Activated T-helper 17 cell treated with anti-CD3 and anti-CD28 coated beads, Interleukin-2, amount 50 U/mL, for 72 hours (primary cell): Measurements from ENCODE around the gene OR10G3. TPM values are rescaled to one million over a fixed set of nuclear protein-coding genes. Genes with fewer than 3 reads are reported as not detected.

ENCODE experiments used
- ATAC-seq: fragments of 150-1000 bp; cut with Tn5 transposase; replicated peaks from 2 replicates; pipeline ENCODE4 v1.10.0; 2021; ENCODE audit warnings: mild to moderate bottlenecking, moderate library complexity
- H3K27ac Mint-ChIP-seq: one replicate; pipeline ENCODE4 v1.8.0; 2022; ENCODE audit warnings: mixed read lengths
- H3K27me3 Mint-ChIP-seq: one replicate; pipeline ENCODE4 v1.8.0; 2022; ENCODE audit warnings: mixed read lengths
- H3K36me3 Mint-ChIP-seq: one replicate; pipeline ENCODE4 v1.8.0; 2022; ENCODE audit warnings: low read depth, mild to moderate bottlenecking, mixed read lengths
- H3K4me1 Mint-ChIP-seq: one replicate; pipeline ENCODE4 v1.8.0; 2022; ENCODE audit warnings: mixed read lengths
- H3K4me3 Mint-ChIP-seq: one replicate; pipeline ENCODE4 v1.8.0; 2022; ENCODE audit warnings: mild to moderate bottlenecking, mixed read lengths
- H3K9me3 Mint-ChIP-seq: one replicate; pipeline ENCODE4 v1.8.0; 2022; ENCODE audit warnings: mixed read lengths
- total RNA-seq, 2 donors: library from RNA; stranded (reverse); gene quantifications; one replicate each; pipeline ENCODE4 v1.2.3, GENCODE V29; 2022

OR10G3 gene
- total RNA-seq, 2 donors from 2014 or later, result not detected

DNA sequence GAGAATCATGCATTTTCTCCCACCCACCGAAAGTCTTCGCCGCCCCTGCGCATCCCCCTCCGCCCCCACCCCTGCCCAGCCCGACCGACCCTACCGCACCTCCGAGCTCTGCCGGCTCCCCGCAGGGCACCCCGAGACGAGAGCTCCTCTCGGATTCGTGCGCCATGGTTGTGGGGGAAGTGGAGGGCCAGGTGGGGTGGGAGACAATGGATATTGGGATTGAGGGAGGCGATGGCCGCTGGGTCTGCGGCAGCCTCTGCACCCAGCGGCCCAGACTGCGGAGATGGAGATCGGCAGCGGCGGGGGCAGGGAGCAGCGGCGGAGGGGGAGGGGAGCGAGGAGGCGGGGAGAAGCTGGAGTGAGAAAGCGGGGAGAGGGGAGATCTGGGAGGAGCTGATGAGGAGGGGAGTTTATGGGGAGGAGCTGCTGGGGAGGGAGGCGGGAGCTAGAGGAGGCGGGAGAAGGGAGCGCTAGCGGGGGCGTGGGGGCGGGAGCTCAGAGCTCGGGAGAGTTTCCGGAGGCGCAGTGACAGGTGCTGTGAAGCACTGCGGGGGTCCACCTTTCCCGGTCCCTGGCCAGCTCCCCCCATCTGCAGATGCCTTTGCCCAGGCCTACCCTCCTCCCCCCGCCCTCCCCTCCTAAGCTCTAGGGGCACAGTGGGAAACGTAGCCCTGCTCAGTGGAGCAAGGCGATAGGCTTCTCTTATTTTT is 53.8 kb downstream of the OR10G3 start, which contains the start of gene SALL2:
SALL2 (minus strand) TSS at position 385 of the 710 bp plus-strand sequence; CDS start at position 166, 219 bp downstream.
- Mint-ChIP-seq H3K4me1 (peaks cover 5% of the 10 kb centered on the region), H3K4me3 (peak within 1 kb of the TSS; percentile 81), H3K27ac (peak within 1 kb of the TSS; percentile 69), H3K36me3 (no peaks in the 10 kb centered on the region), H3K9me3 (no peaks in the 10 kb centered on the region), H3K27me3 (no peaks in the 10 kb centered on the region)
- peak; percentile 92 for ATAC-seq

DNA sequence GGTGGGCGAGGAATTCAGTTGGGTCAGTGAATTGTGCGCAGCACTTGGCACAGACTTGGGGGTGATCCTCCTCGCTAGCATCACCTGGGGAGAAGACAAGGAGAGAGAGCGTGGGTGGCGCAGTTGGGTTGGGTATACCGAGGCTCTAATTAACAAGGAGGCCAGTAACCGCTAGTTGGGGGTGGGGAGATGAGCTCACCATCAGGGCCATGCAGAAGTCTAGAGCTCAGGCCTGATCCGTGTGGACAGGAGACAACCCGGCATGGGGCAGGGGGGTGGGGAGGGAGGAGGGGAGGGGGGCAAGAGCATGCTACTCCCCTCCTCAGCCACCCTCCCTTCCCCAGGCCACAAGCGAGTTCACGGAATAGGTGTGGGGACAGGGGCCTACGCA is 54.3 kb downstream of the OR10G3 start:
- Mint-ChIP-seq H3K4me3 (peak overlapping the region; percentile 81), H3K27me3 (no peaks in the 10 kb centered on the region), H3K4me1 (peaks cover 5% of the 10 kb centered on the region), H3K9me3 (no peaks in the 10 kb centered on the region), H3K36me3 (no peaks in the 10 kb centered on the region), H3K27ac (peak overlapping the region; percentile 69)
- peak; percentile 37 for ATAC-seq

GRCh38 chr14:21524575-21525490 is 55.0 kb downstream of the OR10G3 start:
- Mint-ChIP-seq H3K4me1 (peaks cover 5% of the 10 kb centered on the region), H3K4me3 (peak overlapping the region; percentile 81), H3K9me3 (no peaks in the 10 kb centered on the region), H3K27ac (peak overlapping the region; percentile 69), H3K36me3 (no peaks in the 10 kb centered on the region), H3K27me3 (no peaks in the 10 kb centered on the region)
- no peak for ATAC-seq

GRCh38 chr14:21523203-21523602 is 56.7 kb downstream of the OR10G3 start:
- Mint-ChIP-seq H3K4me3 (no peak overlapping the region), H3K27me3 (peaks cover 4% of the 10 kb centered on the region), H3K27ac (no peak overlapping the region), H3K9me3 (no peaks in the 10 kb centered on the region), H3K4me1 (peaks cover 5% of the 10 kb centered on the region), H3K36me3 (no peaks in the 10 kb centered on the region)
- no peak for ATAC-seq

DNA sequence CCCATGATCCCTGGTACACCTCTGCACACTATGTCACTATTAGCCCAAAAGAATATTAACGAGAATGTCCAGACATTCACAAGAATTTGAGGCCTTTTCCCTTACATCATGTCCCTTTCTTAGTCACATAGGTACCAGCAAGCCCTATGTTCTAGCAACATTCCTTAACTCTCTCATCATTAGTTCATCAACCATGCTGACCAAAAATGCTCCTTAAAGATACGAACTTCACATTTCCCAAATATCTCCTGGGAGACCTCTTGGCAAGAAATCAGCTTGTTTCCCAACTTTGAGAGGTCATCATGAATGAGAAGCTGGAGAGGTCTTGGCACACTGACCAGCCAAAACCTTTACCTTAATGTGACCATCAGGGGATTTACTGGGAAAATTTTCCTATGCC is 58.4 kb downstream of the OR10G3 start:
- no peak overlapping the region for H3K27ac Mint-ChIP-seq
- peaks cover 5% of the 10 kb centered on the region for H3K4me1 Mint-ChIP-seq
- H3K36me3 Mint-ChIP-seq, result no peaks in the 10 kb centered on the region
- ATAC-seq, result no peak
- no peaks in the 10 kb centered on the region for H3K9me3 Mint-ChIP-seq
- peaks cover 4% of the 10 kb centered on the region for H3K27me3 Mint-ChIP-seq
- no peak overlapping the region for H3K4me3 Mint-ChIP-seq

GRCh38 chr14:21520767-21521166 is 59.1 kb downstream of the OR10G3 start:
- Mint-ChIP-seq H3K4me3 (no peak overlapping the region), H3K4me1 (peaks cover 5% of the 10 kb centered on the region), H3K9me3 (no peaks in the 10 kb centered on the region), H3K27ac (no peak overlapping the region), H3K27me3 (peaks cover 8% of the 10 kb centered on the region), H3K36me3 (no peaks in the 10 kb centered on the region)
- ATAC-seq, result no peak

DNA sequence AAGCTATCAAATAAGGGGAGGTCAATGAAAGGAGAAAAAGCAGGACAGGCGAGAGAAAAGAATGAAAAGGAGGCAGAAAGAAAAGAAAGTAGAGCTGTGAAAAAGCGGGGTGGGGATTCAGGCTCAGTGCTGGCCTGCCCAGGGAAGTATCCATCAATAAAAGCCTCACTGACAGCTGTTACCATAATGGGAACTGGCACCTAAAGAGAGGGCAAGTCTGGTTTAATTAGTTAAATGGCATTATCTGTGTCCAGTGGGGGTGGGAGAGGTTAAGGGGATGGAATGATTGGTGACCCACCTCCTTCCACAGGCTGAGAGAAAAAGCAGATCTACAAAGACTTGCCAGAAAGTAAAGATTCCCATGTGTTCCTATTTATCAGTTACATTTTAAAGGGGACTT is 61.2 kb downstream of the OR10G3 start:
- H3K27ac Mint-ChIP-seq, result no peak overlapping the region
- peaks cover 8% of the 10 kb centered on the region for H3K27me3 Mint-ChIP-seq
- no peaks in the 10 kb centered on the region for H3K36me3 Mint-ChIP-seq
- no peaks in the 10 kb centered on the region for H3K9me3 Mint-ChIP-seq
- H3K4me1 Mint-ChIP-seq, result no peaks in the 10 kb centered on the region
- ATAC-seq, result no peak
- no peak overlapping the region for H3K4me3 Mint-ChIP-seq

Other genes with a start within 250 kb of the OR10G3 start
- 100 to 1,000 TPM; 120 to 176 TPM for gene SUPT16H, start 196.1 kb downstream of the OR10G3 start, total RNA-seq
- 100 to 1,000 TPM; 105 to 124 TPM for gene CHD8, start 124.0 kb downstream of the OR10G3 start, total RNA-seq
- gene RAB2B, start 103.1 kb downstream of the OR10G3 start, total RNA-seq, result 10 to 100 TPM; 30.6 to 69.2 TPM
- gene TOX4, start 102.9 kb downstream of the OR10G3 start, total RNA-seq, result 10 to 100 TPM; 78.5 to 81.7 TPM
- gene METTL3, start 68.7 kb downstream of the OR10G3 start, total RNA-seq, result 10 to 100 TPM; 59.5 to 71.9 TPM
- 1 to 10 TPM; 1.2 to 6.0 TPM for gene SALL2, start 53.7 kb downstream of the OR10G3 start, total RNA-seq
- gene OR10G2, start 54.9 kb upstream of the OR10G3 start, total RNA-seq, result not detected
- not detected for gene OR4E2, start 73.8 kb upstream of the OR10G3 start, total RNA-seq
- under 1 TPM; 0.09 to 0.71 TPM for gene OR4E1, start 93.7 kb upstream of the OR10G3 start, total RNA-seq